Epithelial cell of esophagus (primary cell): ENCODE measurements around the gene CXCL1.

Experiments used
- DNase-seq: peaks from one replicate; pipeline ENCODE4 v3.0.0; 2010; ENCODE audit warnings: low read depth
- H3K4me3 ChIP-seq: 2 replicates; pipeline ENCODE4 v1.5.1; 2011; ENCODE audit warnings: mild to moderate bottlenecking, low read length, control low read depth
- TF ChIP-seq, protein P1 (sequence below): IDR thresholded peaks from 2 replicates; pipeline ENCODE4 v1.5.1; 2011; ENCODE audit warnings: low read depth, mild to moderate bottlenecking, low read length, control low read depth, inconsistent platforms; ENCODE audit not compliant: insufficient read depth; ENCODE audit errors: missing control alignments

Gene CXCL1

DNA sequence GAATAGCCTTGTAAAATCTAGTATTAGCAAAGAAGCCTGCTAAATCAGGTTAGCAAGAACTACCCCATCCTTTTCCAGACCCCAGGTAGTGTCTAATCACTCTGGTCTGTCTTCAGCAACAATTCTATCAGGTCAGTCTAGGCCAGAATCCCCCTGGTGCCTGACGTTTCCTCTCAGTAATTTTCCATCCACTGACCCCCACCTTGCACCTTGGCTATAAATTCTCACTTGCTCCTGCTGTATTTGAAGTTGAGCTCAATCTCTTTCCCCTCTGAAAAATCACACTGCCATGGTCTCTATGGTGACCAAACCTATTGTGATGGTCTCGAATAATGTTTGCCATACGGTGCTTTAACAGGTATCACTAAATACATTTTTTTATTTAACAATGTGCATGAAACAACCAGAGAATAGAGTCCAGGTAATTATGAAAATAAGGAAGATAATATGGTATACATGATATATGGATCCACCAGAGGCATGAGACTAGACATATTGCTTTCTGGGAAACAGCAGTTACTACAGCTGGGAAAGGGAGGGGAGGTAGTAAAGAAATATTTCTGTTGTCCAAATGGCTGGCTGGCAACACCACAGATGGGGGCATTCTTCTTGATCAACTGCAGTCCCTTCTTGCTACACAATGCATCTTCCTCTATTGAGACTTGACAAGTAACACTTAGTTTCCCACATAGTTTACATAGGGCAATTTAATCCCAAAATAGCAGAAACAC lies 33.8 kb downstream of the CXCL1 start:
- TF ChIP-seq, protein P1, sequence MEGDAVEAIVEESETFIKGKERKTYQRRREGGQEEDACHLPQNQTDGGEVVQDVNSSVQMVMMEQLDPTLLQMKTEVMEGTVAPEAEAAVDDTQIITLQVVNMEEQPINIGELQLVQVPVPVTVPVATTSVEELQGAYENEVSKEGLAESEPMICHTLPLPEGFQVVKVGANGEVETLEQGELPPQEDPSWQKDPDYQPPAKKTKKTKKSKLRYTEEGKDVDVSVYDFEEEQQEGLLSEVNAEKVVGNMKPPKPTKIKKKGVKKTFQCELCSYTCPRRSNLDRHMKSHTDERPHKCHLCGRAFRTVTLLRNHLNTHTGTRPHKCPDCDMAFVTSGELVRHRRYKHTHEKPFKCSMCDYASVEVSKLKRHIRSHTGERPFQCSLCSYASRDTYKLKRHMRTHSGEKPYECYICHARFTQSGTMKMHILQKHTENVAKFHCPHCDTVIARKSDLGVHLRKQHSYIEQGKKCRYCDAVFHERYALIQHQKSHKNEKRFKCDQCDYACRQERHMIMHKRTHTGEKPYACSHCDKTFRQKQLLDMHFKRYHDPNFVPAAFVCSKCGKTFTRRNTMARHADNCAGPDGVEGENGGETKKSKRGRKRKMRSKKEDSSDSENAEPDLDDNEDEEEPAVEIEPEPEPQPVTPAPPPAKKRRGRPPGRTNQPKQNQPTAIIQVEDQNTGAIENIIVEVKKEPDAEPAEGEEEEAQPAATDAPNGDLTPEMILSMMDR: no peak
- H3K4me3 ChIP-seq: no peak overlapping the region
- DNase-seq: no peak

- no peak for DNase-seq
These were observed 35.3 kb downstream of the CXCL1 start for GRCh38 chr4:73904491-73904890.

GRCh38 chr4:73908965-73909364 lies 39.8 kb downstream of the CXCL1 start:
- no peak for DNase-seq
- H3K4me3 ChIP-seq: no peak overlapping the region
- TF ChIP-seq, protein P1: no peak

More at GRCh38 chr4:73904491-73904890, 35.3 kb downstream of the CXCL1 start:
- TF ChIP-seq, protein P1: no peak
- H3K4me3 ChIP-seq: no peak overlapping the region

GRCh38 chr4:73911746-73912145 lies 42.6 kb downstream of the CXCL1 start:
- TF ChIP-seq, protein P1: no peak
- H3K4me3 ChIP-seq: no peak overlapping the region
- DNase-seq: no peak

- TF ChIP-seq, protein P1: no peak
- DNase-seq: no peak
- H3K4me3 ChIP-seq: no peak overlapping the region
These were observed 43.0 kb downstream of the CXCL1 start for GRCh38 chr4:73912191-73912590.

- no peak for DNase-seq
- H3K4me3 ChIP-seq: no peak overlapping the region
- TF ChIP-seq, protein P1: no peak
These were observed 44.9 kb downstream of the CXCL1 start for GRCh38 chr4:73914071-73914470.

- DNase-seq: no peak
- TF ChIP-seq, protein P1: no peak
These were observed 47.2 kb downstream of the CXCL1 start for GRCh38 chr4:73916172-73916925.

More at GRCh38 chr4:73916172-73916925, 47.2 kb downstream of the CXCL1 start:
- H3K4me3 ChIP-seq: no peak overlapping the region
